ENCODE results near the gene TMED9. TPM values are rescaled to one million over a fixed set of nuclear protein-coding genes. Genes with fewer than 3 reads are reported as not detected.
"Not testable (repeated sequence)": the region's sequence is repeated elsewhere in the genome, so short reads cannot be mapped to it uniquely, and the experiment has no call there.

The TMED9 gene
- total RNA-seq, 2 donors from 2014 or later = 82.2 to 155 TPM

DNA sequence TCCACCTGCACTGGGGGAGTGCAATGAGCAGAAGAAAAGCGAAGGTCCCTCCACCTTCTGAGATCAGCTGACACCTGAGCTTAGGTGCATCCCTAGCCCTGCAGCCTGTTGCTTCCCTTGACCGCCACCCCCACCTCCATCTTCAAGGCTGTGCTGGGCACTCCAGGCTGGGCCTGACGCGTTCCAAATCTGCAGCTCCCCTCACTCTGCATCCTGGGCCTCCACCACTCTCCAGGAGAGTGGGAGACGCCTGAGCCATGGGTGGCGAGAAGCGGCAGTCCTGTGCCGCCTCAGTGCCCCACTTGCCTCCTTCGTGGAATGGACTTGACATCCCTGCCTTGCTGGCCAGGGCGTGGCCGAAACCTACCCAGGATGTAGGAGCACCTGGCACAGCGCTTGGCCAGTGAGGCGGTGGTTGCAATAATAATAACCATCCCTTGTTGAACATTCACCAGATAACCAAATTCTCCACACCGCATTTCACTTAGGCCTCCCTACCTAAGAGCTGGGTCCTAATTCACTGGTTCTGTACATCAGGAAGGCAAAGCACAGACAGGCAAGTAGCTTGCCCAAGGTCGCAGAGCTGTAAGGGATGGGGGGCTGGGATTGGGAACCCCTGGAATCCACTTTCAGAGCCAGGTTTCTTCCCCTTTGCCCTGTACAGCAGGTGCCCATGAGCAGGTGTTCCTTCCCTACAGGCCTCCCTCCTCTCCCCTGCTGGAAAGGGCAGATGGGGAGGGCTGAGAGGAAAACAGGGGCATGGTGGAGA lies 19.6 kb downstream of the TMED9 start:
- TF ChIP-seq POLR2A (IDR thresholded peaks at IDR 0.05) = no peak
- no peaks in the 10 kb centered on the region for H3K27me3 ChIP-seq
- no peak overlapping the region for H3K4me3 ChIP-seq
- no peak overlapping the region for H3K27ac ChIP-seq
- no peak for DNase-seq
- ATAC-seq = no peak
- no peaks in the 10 kb centered on the region for H3K36me3 ChIP-seq (replicated peaks in 1 of 2; ENCODE audit: insufficient read depth in 1 of 2, low read depth in 2 of 2)
- no peaks in the 10 kb centered on the region for H3K9me3 ChIP-seq
- H3K4me1 ChIP-seq = peaks cover 7% of the 10 kb centered on the region
- intact Hi-C loops (cut with DNase I) = no loop called here
- WGBS, 2 donors = 89 to 93% methylated on average over 15 of the region's 15 CpGs

DNA sequence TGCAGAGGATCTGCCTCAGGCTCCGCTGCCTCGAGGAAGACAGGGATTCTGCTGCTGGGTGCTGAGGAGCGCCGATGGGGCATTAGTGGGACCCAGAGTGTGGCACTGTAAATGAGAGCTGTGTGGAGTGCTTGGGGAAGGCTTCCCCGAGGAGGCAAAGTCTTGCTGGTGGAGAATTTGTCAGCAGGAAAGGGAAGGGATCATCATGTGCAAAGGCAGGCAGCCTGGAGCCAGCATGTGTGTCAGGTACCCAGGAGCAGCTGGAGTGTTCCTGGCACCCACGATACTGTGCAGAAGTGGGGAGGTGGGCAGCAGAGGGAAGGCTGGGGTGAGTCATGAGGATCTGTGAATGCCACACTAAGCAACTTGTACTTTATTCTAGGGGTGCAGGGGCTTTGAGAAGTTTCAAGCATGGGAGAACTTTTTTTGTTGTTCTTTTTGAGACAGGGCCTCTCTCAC lies 20.2 kb downstream of the TMED9 start:
- WGBS, 2 donors = 81 to 83% methylated on average over 4 to 6 of the region's 6 CpGs
- Histone ChIP-seq H3K4me1 (peaks cover 4% of the 10 kb centered on the region), H3K27ac (no peak overlapping the region), H3K4me3 (no peak overlapping the region), H3K27me3 (no peaks in the 10 kb centered on the region), H3K9me3 (no peaks in the 10 kb centered on the region), H3K36me3 (replicated peaks in 1 of 2; ENCODE audit: insufficient read depth in 1 of 2, low read depth in 2 of 2) (no peaks in the 10 kb centered on the region)
- no peak for DNase-seq
- no peak for ATAC-seq
- TF ChIP-seq POLR2A (IDR thresholded peaks at IDR 0.05) = no peak
- TF ChIP-seq, protein P1, sequence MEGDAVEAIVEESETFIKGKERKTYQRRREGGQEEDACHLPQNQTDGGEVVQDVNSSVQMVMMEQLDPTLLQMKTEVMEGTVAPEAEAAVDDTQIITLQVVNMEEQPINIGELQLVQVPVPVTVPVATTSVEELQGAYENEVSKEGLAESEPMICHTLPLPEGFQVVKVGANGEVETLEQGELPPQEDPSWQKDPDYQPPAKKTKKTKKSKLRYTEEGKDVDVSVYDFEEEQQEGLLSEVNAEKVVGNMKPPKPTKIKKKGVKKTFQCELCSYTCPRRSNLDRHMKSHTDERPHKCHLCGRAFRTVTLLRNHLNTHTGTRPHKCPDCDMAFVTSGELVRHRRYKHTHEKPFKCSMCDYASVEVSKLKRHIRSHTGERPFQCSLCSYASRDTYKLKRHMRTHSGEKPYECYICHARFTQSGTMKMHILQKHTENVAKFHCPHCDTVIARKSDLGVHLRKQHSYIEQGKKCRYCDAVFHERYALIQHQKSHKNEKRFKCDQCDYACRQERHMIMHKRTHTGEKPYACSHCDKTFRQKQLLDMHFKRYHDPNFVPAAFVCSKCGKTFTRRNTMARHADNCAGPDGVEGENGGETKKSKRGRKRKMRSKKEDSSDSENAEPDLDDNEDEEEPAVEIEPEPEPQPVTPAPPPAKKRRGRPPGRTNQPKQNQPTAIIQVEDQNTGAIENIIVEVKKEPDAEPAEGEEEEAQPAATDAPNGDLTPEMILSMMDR (IDR thresholded peaks at IDR 0.05) = no peak
- intact Hi-C loops (cut with DNase I) = no loop called here

DNA sequence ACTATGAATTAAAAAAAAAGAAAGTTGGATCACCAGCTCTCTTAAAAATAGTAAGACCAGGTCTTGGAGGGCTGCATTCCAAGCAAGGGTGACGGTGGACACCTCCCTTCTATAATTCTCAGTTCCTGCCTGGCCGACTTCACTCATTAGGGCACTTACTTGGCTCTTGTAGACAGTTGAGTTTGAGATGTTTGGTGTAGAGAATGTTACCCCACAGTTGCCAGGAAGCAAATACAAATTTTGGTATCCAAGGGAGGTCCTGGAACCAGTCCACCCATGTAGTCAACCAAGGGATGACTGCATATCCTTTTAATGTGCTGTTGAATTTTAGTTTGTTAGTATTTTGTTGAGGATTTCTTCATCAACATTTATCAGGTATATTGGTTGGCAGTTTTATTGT lies 28.6 kb downstream of the TMED9 start:
- no peaks in the 10 kb centered on the region for H3K27me3 ChIP-seq
- WGBS, 2 donors = 87 to 100% methylated on average over 2 of the region's 2 CpGs
- DNase-seq = no peak
- no peak for ATAC-seq
- H3K4me3 ChIP-seq = no peak overlapping the region
- no peaks in the 10 kb centered on the region for H3K4me1 ChIP-seq
- intact Hi-C loops (cut with DNase I) = no loop called here
- no peak for TF ChIP-seq POLR2A (IDR thresholded peaks at IDR 0.05)
- TF ChIP-seq, protein P1 (IDR thresholded peaks at IDR 0.05) = no peak
- peaks cover 3 to 6% of the 10 kb centered on the region in 2 donors for H3K36me3 ChIP-seq (replicated peaks in 1 of 2; ENCODE audit: insufficient read depth in 1 of 2, low read depth in 2 of 2)
- no peaks in the 10 kb centered on the region for H3K9me3 ChIP-seq
- no peak overlapping the region for H3K27ac ChIP-seq

DNA sequence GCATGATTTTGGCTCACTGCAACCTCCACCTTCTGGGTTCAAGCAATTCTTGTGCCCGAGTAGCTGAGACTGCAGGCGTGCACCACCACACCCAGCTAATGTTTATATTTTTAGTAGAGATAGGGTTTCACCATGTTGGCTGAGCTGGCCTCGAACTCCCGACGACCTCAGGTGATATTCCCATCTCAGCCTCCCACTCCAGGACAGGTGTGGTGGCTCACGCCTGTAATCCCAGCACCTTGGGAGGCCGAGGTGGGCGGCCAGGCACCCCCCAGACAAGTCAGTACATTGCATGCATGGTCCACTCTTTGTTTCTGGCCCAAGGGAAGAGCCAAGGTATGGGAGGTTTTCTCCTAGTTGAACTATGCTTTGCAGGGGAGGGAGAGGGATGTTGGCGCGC lies 32.2 kb downstream of the TMED9 start:
- H3K4me1 ChIP-seq; ATAC-seq; H3K9me3 ChIP-seq; intact Hi-C loops (cut with DNase I); H3K36me3 ChIP-seq (replicated peaks in 1 of 2; ENCODE audit: insufficient read depth in 1 of 2, low read depth in 2 of 2); DNase-seq; H3K27ac ChIP-seq; H3K27me3 ChIP-seq; H3K4me3 ChIP-seq: not testable (repeated sequence)
- WGBS, 2 donors = 92 to 94% methylated on average over 10 of the region's 10 CpGs

DNA sequence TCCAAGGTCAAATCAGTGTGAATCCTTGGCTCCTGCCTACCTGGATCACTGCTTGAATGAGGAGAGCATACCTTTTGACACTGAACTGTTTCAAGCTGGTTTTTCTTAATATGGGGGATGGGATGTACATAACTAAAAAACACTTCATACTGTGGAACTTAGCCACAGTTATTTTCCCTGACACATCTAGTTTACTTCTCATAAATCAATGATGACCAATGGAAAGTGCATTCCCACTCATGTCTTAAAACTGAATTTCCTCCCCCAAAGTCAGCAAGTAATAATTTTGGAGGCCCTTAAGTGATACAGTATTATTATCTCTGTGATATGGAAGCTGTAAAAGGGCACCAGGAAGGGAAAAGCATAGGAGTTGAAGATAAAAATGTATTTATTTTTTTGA lies 38.2 kb downstream of the TMED9 start:
- H3K9me3 ChIP-seq; H3K36me3 ChIP-seq (replicated peaks in 1 of 2; ENCODE audit: insufficient read depth in 1 of 2, low read depth in 2 of 2); H3K27ac ChIP-seq; H3K4me1 ChIP-seq; DNase-seq; H3K27me3 ChIP-seq; ATAC-seq; intact Hi-C loops (cut with DNase I); H3K4me3 ChIP-seq: not testable (repeated sequence)

DNA sequence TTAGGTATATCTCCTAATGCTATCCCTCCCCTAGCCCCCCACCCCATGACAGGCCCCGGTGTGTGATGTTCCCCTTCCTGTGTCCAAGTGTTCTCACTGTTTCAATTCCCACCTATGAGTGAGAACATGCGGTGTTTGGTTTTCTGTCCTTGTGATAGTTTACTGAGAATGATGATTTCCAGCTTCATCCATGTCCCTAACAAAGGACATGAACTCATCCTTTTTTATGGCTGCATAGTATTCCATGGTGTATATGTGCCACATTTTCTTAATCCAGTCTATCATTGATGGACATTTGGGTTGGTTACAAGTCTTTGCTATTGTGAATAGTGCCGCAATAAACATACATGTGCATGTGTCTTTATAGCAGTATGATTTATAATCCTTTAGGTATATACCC lies 42.9 kb downstream of the TMED9 start:
- 98 to 100% methylated on average over 3 of the region's 3 CpGs for WGBS, 2 donors
- DNase-seq; H3K9me3 ChIP-seq; H3K27ac ChIP-seq; H3K4me3 ChIP-seq; H3K36me3 ChIP-seq (replicated peaks in 1 of 2; ENCODE audit: insufficient read depth in 1 of 2, low read depth in 2 of 2); ATAC-seq; H3K27me3 ChIP-seq; H3K4me1 ChIP-seq; intact Hi-C loops (cut with DNase I): not testable (repeated sequence)

DNA sequence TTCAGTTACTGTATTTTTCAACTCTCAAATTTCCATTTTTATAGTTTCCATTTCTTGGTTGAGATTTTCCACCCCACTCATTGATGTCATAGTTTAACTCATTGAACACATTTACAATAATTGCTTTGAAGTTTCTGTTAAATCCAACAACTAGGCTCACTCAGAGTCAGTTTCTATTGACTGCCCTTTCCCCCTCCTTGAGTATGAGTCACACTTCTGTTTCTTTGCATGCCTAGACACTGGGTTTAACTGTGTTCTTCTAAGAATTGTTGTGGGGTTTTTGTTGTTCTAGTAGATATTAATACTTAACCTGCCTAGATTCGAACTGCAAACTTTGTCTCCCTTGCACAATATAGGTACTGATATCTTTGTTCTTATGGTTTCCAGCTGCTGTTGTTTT lies 53.5 kb downstream of the TMED9 start:
- H3K9me3 ChIP-seq; H3K27me3 ChIP-seq; H3K36me3 ChIP-seq (replicated peaks in 1 of 2; ENCODE audit: insufficient read depth in 1 of 2, low read depth in 2 of 2); H3K4me3 ChIP-seq; intact Hi-C loops (cut with DNase I); ATAC-seq; H3K4me1 ChIP-seq; H3K27ac ChIP-seq; DNase-seq: not testable (repeated sequence)
- WGBS, 2 donors = 100% methylated on average over 1 of the region's 1 CpG; no CpG with 5 or more reads in 1 of the 2 donors

Other genes with a start within 250 kb of the TMED9 start
- gene LMAN2, start 240.5 kb upstream of the TMED9 start, total RNA-seq = 100 to 1,000 TPM; 218 to 227 TPM
- gene RGS14, start 234.3 kb upstream of the TMED9 start, total RNA-seq = 10 to 100 TPM; 15.0 to 39.2 TPM
- not detected for gene SLC34A1, start 207.8 kb upstream of the TMED9 start, total RNA-seq
- not detected for gene PFN3, start 191.5 kb upstream of the TMED9 start, total RNA-seq
- 1 to 10 TPM in 1 of 2 donors, under 1 TPM in 1; 0.33 to 4.4 TPM for gene F12, start 182.6 kb upstream of the TMED9 start, total RNA-seq
- 10 to 100 TPM; 13.7 to 20.8 TPM for gene GRK6, start 165.5 kb upstream of the TMED9 start, total RNA-seq
- gene PRR7, start 145.4 kb upstream of the TMED9 start, total RNA-seq = 1 to 10 TPM in 1 of 2 donors, under 1 TPM in 1; 0.78 to 1.3 TPM
- 10 to 100 TPM; 28.0 to 29.0 TPM for gene DBN1, start 118.6 kb upstream of the TMED9 start, total RNA-seq
- gene PDLIM7, start 94.6 kb upstream of the TMED9 start, total RNA-seq = 10 to 100 TPM in 1 of 2 donors, 1 to 10 TPM in 1; 7.3 to 15.8 TPM
- 1 to 10 TPM; 3.3 to 5.4 TPM for gene DOK3, start 82.4 kb upstream of the TMED9 start, total RNA-seq
- 100 to 1,000 TPM in 1 of 2 donors, 10 to 100 TPM in 1; 86.1 to 115 TPM for gene DDX41, start 75.2 kb upstream of the TMED9 start, total RNA-seq
- gene FAM193B, start 37.6 kb upstream of the TMED9 start, total RNA-seq = 100 to 1,000 TPM in 1 of 2 donors, 10 to 100 TPM in 1; 79.9 to 133 TPM
- gene B4GALT7, start 7.9 kb downstream of the TMED9 start, total RNA-seq = 10 to 100 TPM; 17.1 to 17.5 TPM
- 1 to 10 TPM; 1.6 to 1.8 TPM for gene FAM153A, start 190.7 kb downstream of the TMED9 start, total RNA-seq